Tibial nerve (tissue), 4 donors: ENCODE results near the gene YTHDF2.

Experiments
- CTCF ChIP-seq, 5 experiments: fragments of 200-600 bp in 3 of 5; fragments of 450-650 bp in 2 of 5; sonication (generic) in 3 of 5; IDR thresholded peaks; one replicate each; pipeline ENCODE4 v1.5.1; 2016 to 2019; ENCODE audit warnings: antibody characterized with exemption in 5 of 5, mild to moderate bottlenecking in 3 of 5, moderate library complexity in 2 of 5
- EP300 ChIP-seq, 2 donors: sonication (generic); formaldehyde crosslinking; IDR thresholded peaks; one replicate each; pipeline ENCODE4 v1.6.1; 2017; ENCODE audit warnings: antibody characterized with exemption in 2 of 2, mild to moderate bottlenecking in 1 of 2
- POLR2A ChIP-seq, 2 donors: fragments of 450-650 bp; IDR thresholded peaks; one replicate each; pipeline ENCODE4 v1.6.1; 2017; ENCODE audit warnings: antibody characterized with exemption in 2 of 2, mild to moderate bottlenecking in 2 of 2, moderate library complexity in 2 of 2

- TF ChIP-seq POLR2A (IDR thresholded peaks at IDR 0.05) (no peak), CTCF (IDR thresholded peaks at IDR 0.05) (no peak), EP300 (IDR thresholded peaks at IDR 0.05) (no peak)
Measured at GRCh38 chr1:28813931-28814465, 77.3 kb downstream of the YTHDF2 start.
